ENCODE data around the gene OGFOD3. TPM values are rescaled to one million over a fixed set of nuclear protein-coding genes. Genes with fewer than 3 reads are reported as not detected.

OGFOD3 gene
- total and polyA plus RNA-seq, 9 of the 15 experiments (the other 6 are each of a cell fraction or from before 2014, with no cell fraction given), result 0.69 to 44.7 (median 18.9) TPM

DNA sequence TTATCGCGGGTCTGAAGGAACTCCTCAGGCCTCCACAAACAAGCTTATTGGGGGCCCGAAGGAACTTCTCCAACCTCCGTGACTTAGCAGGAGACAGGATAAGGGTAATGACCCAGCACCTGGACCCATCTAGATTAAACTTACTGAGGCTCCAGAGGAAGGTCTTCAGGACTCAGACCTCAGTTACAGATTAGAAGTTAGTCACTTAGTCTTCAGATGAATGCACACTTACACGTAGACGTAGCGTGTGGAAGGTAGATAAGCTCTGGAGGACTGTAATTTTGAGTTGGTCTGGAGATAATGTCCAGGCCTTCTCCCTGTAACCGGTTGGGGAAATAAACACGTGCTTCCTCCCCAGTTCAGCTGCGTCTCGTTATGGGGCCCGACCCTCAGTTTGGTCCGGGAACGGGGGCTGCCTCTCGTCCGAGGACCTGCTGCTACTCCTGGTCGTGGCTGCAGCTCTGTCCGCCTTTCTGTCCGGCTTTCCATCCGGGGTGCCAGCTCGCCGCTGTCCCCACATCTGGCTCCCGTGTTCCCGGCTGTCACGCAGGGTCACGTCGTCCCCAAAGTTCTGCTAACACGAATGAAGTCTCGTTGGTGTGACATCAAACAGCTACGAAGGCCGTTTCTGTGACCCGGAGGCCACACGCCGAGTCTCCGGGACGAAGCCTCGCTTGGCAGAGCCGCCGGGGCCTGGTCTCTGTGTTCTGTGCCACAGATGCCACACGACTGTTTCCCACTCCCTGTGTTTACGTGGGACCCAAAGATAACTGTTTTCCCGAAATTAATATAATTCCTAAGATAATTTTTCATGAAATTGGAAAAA is 73.0 kb downstream of the OGFOD3 start (continued):
- TF ChIP-seq, protein P1, sequence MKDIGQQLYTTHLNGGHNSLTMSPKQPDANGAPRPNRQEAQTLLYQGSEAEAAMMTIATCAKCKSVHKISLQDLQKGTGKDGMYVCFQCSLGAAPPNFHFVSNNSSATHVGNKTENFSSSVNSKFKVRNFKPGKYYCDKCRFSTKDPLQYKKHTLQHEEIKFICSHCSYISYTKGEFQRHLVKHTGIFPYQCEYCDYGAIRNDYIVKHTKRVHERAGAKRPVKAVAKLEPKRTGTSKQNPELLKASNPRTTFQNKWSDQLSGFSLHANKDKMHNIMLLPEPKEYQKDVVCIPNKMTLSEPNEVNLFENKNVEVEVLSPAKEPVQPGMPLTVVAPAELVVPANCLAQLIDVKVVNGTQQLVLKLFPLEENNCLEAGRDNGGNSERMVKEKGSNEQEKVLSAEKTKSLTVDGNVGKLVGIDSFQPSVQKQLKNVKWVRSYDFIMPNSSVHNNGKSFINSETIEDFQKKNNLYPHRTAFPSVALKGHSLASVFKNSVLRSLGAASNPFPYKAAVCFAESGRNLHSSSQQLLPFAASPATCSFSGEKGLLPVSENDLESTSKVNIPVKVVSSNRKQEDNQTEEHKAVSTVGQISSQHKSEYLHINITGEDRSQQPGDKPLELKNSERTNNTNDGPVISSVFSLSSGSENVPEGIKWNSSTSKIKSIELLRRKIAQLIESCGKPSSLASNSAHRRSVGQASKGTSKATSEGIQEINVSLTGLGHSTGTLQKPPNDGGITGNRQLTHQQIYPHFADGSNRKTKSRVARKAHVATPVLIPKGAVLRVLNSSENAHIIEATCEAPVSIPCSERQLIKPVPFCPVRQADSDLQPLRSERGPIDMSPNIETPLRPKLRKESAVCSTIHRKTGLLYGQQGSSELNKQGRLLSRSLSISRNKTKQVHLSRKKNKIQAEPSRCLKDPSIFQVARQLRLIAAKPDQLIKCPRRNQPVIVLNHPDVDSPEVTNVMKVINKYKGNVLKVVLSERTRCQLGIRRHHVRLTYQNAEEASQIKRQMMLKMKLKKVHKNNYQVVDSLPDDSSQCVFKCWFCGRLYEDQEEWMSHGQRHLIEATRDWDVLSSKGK (CRISPR knock-in tag; IDR thresholded peaks at IDR 0.05), result no peak
- TF ChIP-seq FOXA3 (CRISPR knock-in tag; conservative IDR thresholded peaks at IDR 0.05 in 1 of 2, IDR thresholded peaks at IDR 0.05 in 1 of 2) (no peak), HNRNPLL (IDR thresholded peaks at IDR 0.05; ENCODE audit: low read depth, low read length, poor library complexity, severe bottlenecking) (peak; percentile 79), KAT7 (CRISPR knock-in tag; IDR thresholded peaks at IDR 0.05; ENCODE audit: borderline replicate concordance) (no peak), MAZ (CRISPR knock-in tag; conservative IDR thresholded peaks at IDR 0.05 in 1 of 2, IDR thresholded peaks at IDR 0.05 in 1 of 2) (peak; percentile 62 to 81), ZNF76 (CRISPR knock-in tag; IDR thresholded peaks at IDR 0.05; ENCODE audit: borderline replicate concordance) (peak; percentile 84; the same call in 1 of the 2 replicates)
- TF ChIP-seq, protein P2, sequence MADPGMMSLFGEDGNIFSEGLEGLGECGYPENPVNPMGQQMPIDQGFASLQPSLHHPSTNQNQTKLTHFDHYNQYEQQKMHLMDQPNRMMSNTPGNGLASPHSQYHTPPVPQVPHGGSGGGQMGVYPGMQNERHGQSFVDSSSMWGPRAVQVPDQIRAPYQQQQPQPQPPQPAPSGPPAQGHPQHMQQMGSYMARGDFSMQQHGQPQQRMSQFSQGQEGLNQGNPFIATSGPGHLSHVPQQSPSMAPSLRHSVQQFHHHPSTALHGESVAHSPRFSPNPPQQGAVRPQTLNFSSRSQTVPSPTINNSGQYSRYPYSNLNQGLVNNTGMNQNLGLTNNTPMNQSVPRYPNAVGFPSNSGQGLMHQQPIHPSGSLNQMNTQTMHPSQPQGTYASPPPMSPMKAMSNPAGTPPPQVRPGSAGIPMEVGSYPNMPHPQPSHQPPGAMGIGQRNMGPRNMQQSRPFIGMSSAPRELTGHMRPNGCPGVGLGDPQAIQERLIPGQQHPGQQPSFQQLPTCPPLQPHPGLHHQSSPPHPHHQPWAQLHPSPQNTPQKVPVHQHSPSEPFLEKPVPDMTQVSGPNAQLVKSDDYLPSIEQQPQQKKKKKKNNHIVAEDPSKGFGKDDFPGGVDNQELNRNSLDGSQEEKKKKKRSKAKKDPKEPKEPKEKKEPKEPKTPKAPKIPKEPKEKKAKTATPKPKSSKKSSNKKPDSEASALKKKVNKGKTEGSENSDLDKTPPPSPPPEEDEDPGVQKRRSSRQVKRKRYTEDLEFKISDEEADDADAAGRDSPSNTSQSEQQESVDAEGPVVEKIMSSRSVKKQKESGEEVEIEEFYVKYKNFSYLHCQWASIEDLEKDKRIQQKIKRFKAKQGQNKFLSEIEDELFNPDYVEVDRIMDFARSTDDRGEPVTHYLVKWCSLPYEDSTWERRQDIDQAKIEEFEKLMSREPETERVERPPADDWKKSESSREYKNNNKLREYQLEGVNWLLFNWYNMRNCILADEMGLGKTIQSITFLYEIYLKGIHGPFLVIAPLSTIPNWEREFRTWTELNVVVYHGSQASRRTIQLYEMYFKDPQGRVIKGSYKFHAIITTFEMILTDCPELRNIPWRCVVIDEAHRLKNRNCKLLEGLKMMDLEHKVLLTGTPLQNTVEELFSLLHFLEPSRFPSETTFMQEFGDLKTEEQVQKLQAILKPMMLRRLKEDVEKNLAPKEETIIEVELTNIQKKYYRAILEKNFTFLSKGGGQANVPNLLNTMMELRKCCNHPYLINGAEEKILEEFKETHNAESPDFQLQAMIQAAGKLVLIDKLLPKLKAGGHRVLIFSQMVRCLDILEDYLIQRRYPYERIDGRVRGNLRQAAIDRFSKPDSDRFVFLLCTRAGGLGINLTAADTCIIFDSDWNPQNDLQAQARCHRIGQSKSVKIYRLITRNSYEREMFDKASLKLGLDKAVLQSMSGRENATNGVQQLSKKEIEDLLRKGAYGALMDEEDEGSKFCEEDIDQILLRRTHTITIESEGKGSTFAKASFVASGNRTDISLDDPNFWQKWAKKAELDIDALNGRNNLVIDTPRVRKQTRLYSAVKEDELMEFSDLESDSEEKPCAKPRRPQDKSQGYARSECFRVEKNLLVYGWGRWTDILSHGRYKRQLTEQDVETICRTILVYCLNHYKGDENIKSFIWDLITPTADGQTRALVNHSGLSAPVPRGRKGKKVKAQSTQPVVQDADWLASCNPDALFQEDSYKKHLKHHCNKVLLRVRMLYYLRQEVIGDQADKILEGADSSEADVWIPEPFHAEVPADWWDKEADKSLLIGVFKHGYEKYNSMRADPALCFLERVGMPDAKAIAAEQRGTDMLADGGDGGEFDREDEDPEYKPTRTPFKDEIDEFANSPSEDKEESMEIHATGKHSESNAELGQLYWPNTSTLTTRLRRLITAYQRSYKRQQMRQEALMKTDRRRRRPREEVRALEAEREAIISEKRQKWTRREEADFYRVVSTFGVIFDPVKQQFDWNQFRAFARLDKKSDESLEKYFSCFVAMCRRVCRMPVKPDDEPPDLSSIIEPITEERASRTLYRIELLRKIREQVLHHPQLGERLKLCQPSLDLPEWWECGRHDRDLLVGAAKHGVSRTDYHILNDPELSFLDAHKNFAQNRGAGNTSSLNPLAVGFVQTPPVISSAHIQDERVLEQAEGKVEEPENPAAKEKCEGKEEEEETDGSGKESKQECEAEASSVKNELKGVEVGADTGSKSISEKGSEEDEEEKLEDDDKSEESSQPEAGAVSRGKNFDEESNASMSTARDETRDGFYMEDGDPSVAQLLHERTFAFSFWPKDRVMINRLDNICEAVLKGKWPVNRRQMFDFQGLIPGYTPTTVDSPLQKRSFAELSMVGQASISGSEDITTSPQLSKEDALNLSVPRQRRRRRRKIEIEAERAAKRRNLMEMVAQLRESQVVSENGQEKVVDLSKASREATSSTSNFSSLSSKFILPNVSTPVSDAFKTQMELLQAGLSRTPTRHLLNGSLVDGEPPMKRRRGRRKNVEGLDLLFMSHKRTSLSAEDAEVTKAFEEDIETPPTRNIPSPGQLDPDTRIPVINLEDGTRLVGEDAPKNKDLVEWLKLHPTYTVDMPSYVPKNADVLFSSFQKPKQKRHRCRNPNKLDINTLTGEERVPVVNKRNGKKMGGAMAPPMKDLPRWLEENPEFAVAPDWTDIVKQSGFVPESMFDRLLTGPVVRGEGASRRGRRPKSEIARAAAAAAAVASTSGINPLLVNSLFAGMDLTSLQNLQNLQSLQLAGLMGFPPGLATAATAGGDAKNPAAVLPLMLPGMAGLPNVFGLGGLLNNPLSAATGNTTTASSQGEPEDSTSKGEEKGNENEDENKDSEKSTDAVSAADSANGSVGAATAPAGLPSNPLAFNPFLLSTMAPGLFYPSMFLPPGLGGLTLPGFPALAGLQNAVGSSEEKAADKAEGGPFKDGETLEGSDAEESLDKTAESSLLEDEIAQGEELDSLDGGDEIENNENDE (IDR thresholded peaks at IDR 0.05; ENCODE audit: low read depth, low read length), result no peak
- TF ChIP-seq, protein P3, sequence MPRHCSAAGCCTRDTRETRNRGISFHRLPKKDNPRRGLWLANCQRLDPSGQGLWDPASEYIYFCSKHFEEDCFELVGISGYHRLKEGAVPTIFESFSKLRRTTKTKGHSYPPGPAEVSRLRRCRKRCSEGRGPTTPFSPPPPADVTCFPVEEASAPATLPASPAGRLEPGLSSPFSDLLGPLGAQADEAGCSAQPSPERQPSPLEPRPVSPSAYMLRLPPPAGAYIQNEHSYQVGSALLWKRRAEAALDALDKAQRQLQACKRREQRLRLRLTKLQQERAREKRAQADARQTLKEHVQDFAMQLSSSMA (CRISPR knock-in tag; IDR thresholded peaks at IDR 0.05), result no peak
